H1 (cell line): ENCODE data around the gene MEDAG. TPM values are rescaled to one million over a fixed set of nuclear protein-coding genes. Genes with fewer than 3 reads are reported as not detected.

Experiments
- CTCF ChIA-PET: fragments of 300-600 bp; sonication (Branson Sonifier 250); formaldehyde crosslinking; loops from one replicate; lab custom pipeline; 2021; ENCODE audit not compliant: partially characterized antibody; lab: Charles Lee
- POLR2A ChIA-PET: fragments of 300-600 bp; sonication (Branson Sonifier 250); formaldehyde crosslinking; loops from one replicate; lab custom pipeline; 2021; ENCODE audit warnings: inconsistent platforms; ENCODE audit not compliant: partially characterized antibody; lab: Charles Lee
- DNase-seq, 2 experiments: peaks; one replicate each; pipeline versions ENCODE4 v3.0.0 to v3.0.0-alpha.2; 2010 to 2022; ENCODE audit warnings: low spot score in 2 of 2, low read depth in 1 of 2, mixed read lengths in 1 of 2
- FAIRE-seq: peaks from 2 replicates; lab custom pipeline; 2011; peaks lifted over from hg19 to GRCh38; lab: Jason Lieb, UNC
- H2AFZ ChIP-seq: 2 replicates; pipeline ENCODE4 v1.8.1; 2012; ENCODE audit warnings: low read length, inconsistent platforms
- H2AK5ac ChIP-seq: 2 replicates; pipeline ENCODE4 v1.6.1; 2013; ENCODE audit warnings: low read depth, low read length
- H2BK120ac ChIP-seq: replicated peaks from 2 replicates; pipeline ENCODE3; 2013; ENCODE audit warnings: low read depth, low read length, inconsistent platforms
- H2BK12ac ChIP-seq: 2 replicates; pipeline ENCODE4 v1.6.1; 2013; ENCODE audit warnings: low read depth, low read length
- H2BK15ac ChIP-seq: 2 replicates; pipeline ENCODE4 v1.6.1; 2013; ENCODE audit warnings: low read length
- H2BK20ac ChIP-seq: 2 replicates; pipeline ENCODE4 v1.6.1; 2013; ENCODE audit warnings: low read length
- H2BK5ac ChIP-seq: 2 replicates; pipeline ENCODE4 v1.6.1; 2013; ENCODE audit warnings: low read depth, low read length
- H3K14ac ChIP-seq: 2 replicates; pipeline ENCODE4 v1.6.1; 2013; ENCODE audit warnings: inconsistent platforms; ENCODE audit not compliant: insufficient read length
- H3K18ac ChIP-seq: 2 replicates; pipeline ENCODE4 v1.6.1; 2013; ENCODE audit warnings: low read length; ENCODE audit errors: extremely low read depth
- H3K23ac ChIP-seq: 2 replicates; pipeline ENCODE4 v1.6.1; 2013; ENCODE audit warnings: inconsistent platforms; ENCODE audit not compliant: insufficient read length
- H3K23me2 ChIP-seq: 2 replicates; pipeline ENCODE4 v1.6.1; 2013; ENCODE audit warnings: low read depth, low read length
- H3K27ac ChIP-seq: 2 replicates; pipeline ENCODE4 v1.6.1; 2011; ENCODE audit warnings: low read depth, low read length, inconsistent platforms
- H3K27me3 ChIP-seq, 4 experiments: replicated peaks in 1 of 4; 1 replicate in 1 of 4; 2 replicates in 3 of 4; pipeline versions ENCODE4 v1.6.1 to v1.8.1; 2011 to 2013; ENCODE audit warnings: low read length in 3 of 4, mild to moderate bottlenecking in 3 of 4, inconsistent platforms in 2 of 4, mixed read lengths in 2 of 4, moderate library complexity in 1 of 4; ENCODE audit not compliant: control insufficient read depth in 3 of 4, insufficient read depth in 3 of 4; ENCODE audit errors: extremely low read depth in 1 of 4
- H3K36me3 ChIP-seq, 4 experiments: 2 replicates each; pipeline versions ENCODE4 v1.6.1 to v1.8.1; 2011 to 2013; ENCODE audit warnings: mild to moderate bottlenecking in 4 of 4, low read length in 3 of 4, moderate library complexity in 2 of 4, control low read depth in 1 of 4, inconsistent platforms in 1 of 4; ENCODE audit not compliant: insufficient read depth in 4 of 4, control insufficient read depth in 2 of 4
- H3K4ac ChIP-seq: replicated peaks from 2 replicates; pipeline ENCODE3; 2013; ENCODE audit warnings: low read length, low read depth, mixed read lengths, inconsistent platforms; ENCODE audit not compliant: insufficient read length
- H3K4me1 ChIP-seq, 4 experiments: replicated peaks in 1 of 4; 1 replicate in 1 of 4; 2 replicates in 3 of 4; pipeline versions ENCODE4 v1.6.1 to v1.8.1; 2011 to 2013; ENCODE audit warnings: low read length in 3 of 4, inconsistent platforms in 2 of 4, mixed read lengths in 1 of 4; ENCODE audit not compliant: insufficient read depth in 4 of 4, control insufficient read depth in 3 of 4
- H3K4me2 ChIP-seq, 2 experiments: 2 replicates each; pipeline versions ENCODE4 v1.6.1 to v1.8.1; 2011 to 2013; ENCODE audit warnings: low read depth in 2 of 2, low read length in 2 of 2, control low read depth in 1 of 2, inconsistent platforms in 1 of 2, mild to moderate bottlenecking in 1 of 2; ENCODE audit not compliant: insufficient read depth in 1 of 2
- H3K4me3 ChIP-seq, 4 experiments: fragments of 200-600, 300-600 bp in 1 of 4; sonication (generic), shearing (Covaris generic), sonication (Bioruptor Twin) in 1 of 4; 2 replicates each; pipeline versions ENCODE4 v1.5.1 to v1.8.1; 2011 to 2016; ENCODE audit warnings: low read length in 4 of 4, low read depth in 3 of 4, control low read depth in 2 of 4, inconsistent platforms in 2 of 4, mild to moderate bottlenecking in 2 of 4, mixed read lengths in 1 of 4, moderate library complexity in 1 of 4; ENCODE audit not compliant: insufficient read depth in 2 of 4; ENCODE audit errors: extremely low read depth in 1 of 4
- H3K56ac ChIP-seq: replicated peaks from 2 replicates; pipeline ENCODE3; 2013; ENCODE audit warnings: low read depth, mild to moderate bottlenecking, mixed read lengths, low read length, inconsistent platforms; ENCODE audit not compliant: insufficient read length
- H3K79me1 ChIP-seq: 2 replicates; pipeline ENCODE4 v1.6.1; 2013; ENCODE audit warnings: low read depth, low read length, control low read depth
- H3K79me2 ChIP-seq, 2 experiments: 2 replicates each; pipeline versions ENCODE4 v1.6.1 to v1.8.1; 2012 to 2013; ENCODE audit warnings: low read length in 2 of 2, mild to moderate bottlenecking in 2 of 2, inconsistent platforms in 1 of 2; ENCODE audit not compliant: insufficient read depth in 2 of 2, control insufficient read depth in 1 of 2
- H3K9ac ChIP-seq, 4 experiments: replicated peaks in 1 of 4; 1 replicate in 1 of 4; 2 replicates in 3 of 4; pipeline versions ENCODE4 v1.6.1 to v1.8.1; 2011 to 2013; ENCODE audit warnings: low read depth in 3 of 4, low read length in 3 of 4, control low read depth in 2 of 4, mild to moderate bottlenecking in 2 of 4, moderate library complexity in 2 of 4, inconsistent platforms in 1 of 4; ENCODE audit errors: extremely low read depth in 1 of 4
- H3K9me3 ChIP-seq, 2 experiments: 2 replicates each; pipeline versions ENCODE4 v1.6.1 to v1.8.1; 2012 to 2013; ENCODE audit warnings: mild to moderate bottlenecking in 2 of 2, moderate library complexity in 2 of 2, control low read depth in 1 of 2, inconsistent platforms in 1 of 2, low read depth in 1 of 2, low read length in 1 of 2, mixed read lengths in 1 of 2; ENCODE audit not compliant: insufficient read depth in 2 of 2
- H4K20me1 ChIP-seq, 2 experiments: replicated peaks in 1 of 2; 2 replicates each; pipeline versions ENCODE3 to v1.8.1; 2011 to 2013; ENCODE audit warnings: inconsistent platforms in 2 of 2, low read length in 2 of 2, mild to moderate bottlenecking in 1 of 2; ENCODE audit not compliant: insufficient read depth in 2 of 2, control insufficient read depth in 1 of 2
- H4K5ac ChIP-seq: 2 replicates; pipeline ENCODE4 v1.6.1; 2013; ENCODE audit warnings: low read length, low read depth, mixed read lengths, inconsistent platforms; ENCODE audit not compliant: insufficient read length
- H4K8ac ChIP-seq: 2 replicates; pipeline ENCODE4 v1.8.0; 2013; ENCODE audit warnings: mild to moderate bottlenecking, moderate library complexity, low read length, inconsistent platforms; ENCODE audit not compliant: insufficient read depth; ENCODE audit errors: extremely low read depth
- H4K91ac ChIP-seq: replicated peaks from 2 replicates; pipeline ENCODE3; 2013; ENCODE audit warnings: low read length, mixed read lengths, inconsistent platforms; ENCODE audit not compliant: insufficient read length
- BACH1 ChIP-seq: IDR thresholded peaks from 2 replicates; pipeline ENCODE4 v1.6.1; 2012; ENCODE audit warnings: low read length, improper control_type of control experiment
- BCL11A ChIP-seq, 2 experiments: IDR thresholded peaks; one replicate each; pipeline ENCODE4 v1.6.1; 2011; ENCODE audit warnings: low read depth in 2 of 2, low read length in 2 of 2, mild to moderate bottlenecking in 2 of 2
- CHD1 ChIP-seq: IDR thresholded peaks from 2 replicates; pipeline ENCODE4 v1.6.1; 2012; ENCODE audit warnings: low read depth, low read length, improper control_type of control experiment
- CTBP2 ChIP-seq: IDR thresholded peaks from 2 replicates; pipeline ENCODE4 v1.7.0; 2011; ENCODE audit warnings: borderline replicate concordance, mild to moderate bottlenecking, moderate library complexity, mixed read lengths, low read length; ENCODE audit not compliant: insufficient read depth, insufficient read length
- HDAC6 ChIP-seq: IDR thresholded peaks from one replicate; pipeline ENCODE4 v1.7.1; 2012; ENCODE audit warnings: low read depth, mild to moderate bottlenecking, inconsistent platforms, low read length, moderate library complexity
- JUND ChIP-seq: IDR thresholded peaks from 2 replicates; pipeline ENCODE4 v1.6.1; 2011; ENCODE audit warnings: mild to moderate bottlenecking, improper control_type of control experiment, low read length
- KDM4A ChIP-seq: IDR thresholded peaks from one replicate; pipeline ENCODE4 v1.7.1; 2012; ENCODE audit warnings: low read depth, mild to moderate bottlenecking, moderate library complexity, low read length, inconsistent platforms; ENCODE audit not compliant: severe bottlenecking
- MAFK ChIP-seq: IDR thresholded peaks from 2 replicates; pipeline ENCODE4 v1.6.1; 2012; ENCODE audit warnings: low read depth, mild to moderate bottlenecking, improper control_type of control experiment, low read length
- NRF1 ChIP-seq: IDR thresholded peaks from 2 replicates; pipeline ENCODE4 v1.6.1; 2011; ENCODE audit warnings: mild to moderate bottlenecking, low read depth, low read length, improper control_type of control experiment
- RAD21 ChIP-seq, 2 experiments: IDR thresholded peaks in 1 of 2; conservative IDR thresholded peaks in 1 of 2; 2 replicates each; pipeline ENCODE4 v1.6.1; 2011; ENCODE audit warnings: low read depth in 2 of 2, low read length in 2 of 2, improper control_type of control experiment in 1 of 2, inconsistent platforms in 1 of 2, mild to moderate bottlenecking in 1 of 2, moderate library complexity in 1 of 2
- SAP30 ChIP-seq: fragments of 300-600 bp; sonication (generic); IDR thresholded peaks from 2 replicates; pipeline ENCODE4 v1.7.1; 2012; ENCODE audit warnings: low read length, moderate library complexity, mild to moderate bottlenecking, inconsistent platforms; ENCODE audit not compliant: insufficient read depth, insufficient replicate concordance
- SP2 ChIP-seq: IDR thresholded peaks from 2 replicates; pipeline ENCODE4 v1.6.1; 2012; ENCODE audit warnings: mild to moderate bottlenecking, low read length, inconsistent platforms
- TAF1 ChIP-seq: IDR thresholded peaks from 2 replicates; pipeline ENCODE4 v1.6.1; 2011; ENCODE audit warnings: mild to moderate bottlenecking, low read depth, low read length
- TBP ChIP-seq: IDR thresholded peaks from 2 replicates; pipeline ENCODE4 v1.6.1; 2011; ENCODE audit warnings: low read depth, low read length, improper control_type of control experiment
- WGBS, 2 experiments: shearing (Covaris generic) in 1 of 2; methylation state at CpG; one replicate each; pipeline versions ENCODE4 v1.1.6 to v1.1.7; 2013 to 2015; ENCODE audit warnings: low lambda C conversion rate in 2 of 2, mixed read lengths in 2 of 2, inconsistent platforms in 1 of 2, low coverage in 1 of 2, missing lambda C conversion rate in 1 of 2; ENCODE audit not compliant: insufficient replicate concordance in 2 of 2, insufficient coverage in 1 of 2, insufficient read length in 1 of 2; ENCODE audit errors: extremely low coverage in 1 of 2, missing lambda C conversion rate in 1 of 2; 5-methylcytosine and 5-hydroxymethylcytosine counted together
- polyA plus RNA-seq, 7 experiments: library from polyadenylated mRNA; depleted of rRNA in 3 of 7; stranded (reverse) in 5 of 7; unstranded in 2 of 7; fragments of >200 nt in 5 of 7; fragments of 200-250 nt in 2 of 7; gene quantifications; 1 replicate in 5 of 7; 2 replicates in 1 of 7; 4 replicates in 1 of 7; pipeline versions ENCODE4 v1.2.1 to v1.2.3, GENCODE V29; 2011 to 2013; ENCODE audit warnings: missing spikeins in 2 of 7, mixed read lengths in 2 of 7
- total RNA-seq: library from RNA; stranded (reverse); fragmentation: NEBNext Ultra II Directional; extraction: Animal tissue kit (Norgen Biotek cat#: 25700); gene quantifications from 2 replicates; pipeline ENCODE4 v1.2.1, GENCODE V29; 2021

Gene MEDAG
- total and polyA plus RNA-seq, 2 of the 8 experiments (the other 6 are each of a cell fraction or from before 2014, with no cell fraction given): 2.1 to 3.1 TPM

DNA sequence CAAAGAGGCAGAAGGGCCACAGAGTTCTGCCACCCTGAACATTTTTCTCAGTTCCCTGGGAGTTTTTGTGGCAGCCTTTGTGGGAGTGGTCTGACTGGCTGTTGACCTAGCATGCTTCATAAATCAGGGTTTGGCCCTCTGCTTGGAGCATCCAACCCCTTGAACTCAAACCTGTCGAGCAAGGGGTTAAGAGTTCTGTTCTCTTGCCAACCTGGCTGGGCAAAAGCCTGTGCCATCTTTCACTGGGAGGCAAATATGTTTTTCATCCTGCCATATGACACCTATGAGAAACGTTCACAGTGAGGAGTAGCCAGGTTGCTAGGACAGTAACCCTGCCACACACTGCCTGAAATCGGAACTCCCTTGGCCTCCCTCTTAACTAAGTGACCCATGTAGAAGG lies 18.6 kb downstream of the MEDAG start:
- no peak overlapping the region for H2BK120ac ChIP-seq
- no peak overlapping the region for H2AK5ac ChIP-seq
- no peak overlapping the region for H2BK12ac ChIP-seq
- H4K5ac ChIP-seq: no peak overlapping the region
- H3K4me1 ChIP-seq: no peaks in the 10 kb centered on the region
- no peak for FAIRE-seq
- no peak overlapping the region for H3K23ac ChIP-seq
- H3K79me1 ChIP-seq: no peaks in the 10 kb centered on the region
- no peaks in the 10 kb centered on the region for H4K20me1 ChIP-seq
- H3K56ac ChIP-seq: no peak overlapping the region
- H3K4me3 ChIP-seq: no peak overlapping the region
- no peak overlapping the region for H3K27ac ChIP-seq
- H2BK20ac ChIP-seq: no peak overlapping the region
- no peaks in the 10 kb centered on the region for H3K23me2 ChIP-seq
- H3K18ac ChIP-seq: no peak overlapping the region
- no peak overlapping the region for H2BK15ac ChIP-seq
- no peak overlapping the region for H2BK5ac ChIP-seq
- 93% methylated on average over 3 of the region's 3 CpGs; no CpG with 5 or more reads in 1 of the 2 experiments for WGBS, 2 experiments
- POLR2A ChIA-PET: no interaction called here
- no peak overlapping the region for H3K4me2 ChIP-seq
- no peaks in the 10 kb centered on the region for H3K27me3 ChIP-seq
- CTCF ChIA-PET: interaction anchor here (0.8 to 0.9 kb wide), 2 partner anchors 118 to 120 kb away, joined by 3 read pairs; no protein-coding TSS in a partner anchor
- no peak overlapping the region for H3K9ac ChIP-seq
- no peak overlapping the region for H3K14ac ChIP-seq
- no peak overlapping the region for H2AFZ ChIP-seq
- no peak for DNase-seq
- H3K4ac ChIP-seq: no peak overlapping the region
- no peak overlapping the region for H4K8ac ChIP-seq
- no peak overlapping the region for H4K91ac ChIP-seq
- no peaks in the 10 kb centered on the region for H3K9me3 ChIP-seq
- no peaks in the 10 kb centered on the region for H3K36me3 ChIP-seq
- no peaks in the 10 kb centered on the region for H3K79me2 ChIP-seq
- no peak for TF ChIP-seq TBP
- no peak for TF ChIP-seq SP2
- no peak for TF ChIP-seq KDM4A
- no peak for TF ChIP-seq NRF1
- TF ChIP-seq CHD1: no peak
- TF ChIP-seq RAD21 (IDR thresholded peaks at IDR 0.05 in 1 of 2, conservative IDR thresholded peaks at IDR 0.05 in 1 of 2; ENCODE audit: low read depth in 2 of 2, low read length in 2 of 2): no peak
- TF ChIP-seq MAFK: no peak
- TF ChIP-seq TAF1: no peak
- no peak for TF ChIP-seq CTBP2
- TF ChIP-seq BACH1: no peak
- TF ChIP-seq JUND: no peak
- TF ChIP-seq BCL11A (IDR thresholded peaks at IDR 0.05; ENCODE audit: low read depth in 2 of 2, low read length in 2 of 2): no peak
- no peak for TF ChIP-seq SAP30
- TF ChIP-seq HDAC6: no peak
